ENCODE measurements around the gene WDR77. TPM values are rescaled to one million over a fixed set of nuclear protein-coding genes. Genes with fewer than 3 reads are reported as not detected.
A peak's percentile ranks its signal among the peaks of the same experiment; 100 is the strongest.

Gene WDR77
- total RNA-seq, 2 experiments from 2014 or later: 77.4 to 79.7 TPM

DNA sequence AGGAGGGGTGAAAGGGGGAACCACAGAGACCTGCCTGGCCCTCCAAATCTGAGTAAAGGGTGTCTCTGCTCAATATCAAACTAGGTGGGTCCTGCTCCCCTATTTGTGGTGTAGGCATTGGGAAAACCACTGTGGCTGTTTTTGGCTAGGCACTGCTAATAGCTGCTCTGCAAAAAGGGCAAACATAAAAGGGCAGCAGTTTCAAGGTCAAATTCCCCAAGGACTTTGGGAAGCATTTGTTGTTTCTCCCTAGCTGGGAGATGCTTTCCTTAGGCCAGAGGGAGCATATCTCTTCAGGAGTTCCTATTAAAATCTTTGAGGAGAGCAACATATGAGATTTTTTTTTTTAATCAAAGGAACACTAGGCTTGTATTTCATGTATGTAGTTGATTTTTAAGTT lies 27.2 kb upstream of the WDR77 start:
- Mint-ChIP-seq H3K9me3 (no peaks in the 10 kb centered on the region), H3K36me3 (peaks cover 32% of the 10 kb centered on the region), H3K4me1 (peaks cover 53% of the 10 kb centered on the region), H3K4me3 (peak overlapping the region; percentile 72), H3K27me3 (no peaks in the 10 kb centered on the region), H3K27ac (peak overlapping the region; percentile 80)
- DNase-seq: no peak

DNA sequence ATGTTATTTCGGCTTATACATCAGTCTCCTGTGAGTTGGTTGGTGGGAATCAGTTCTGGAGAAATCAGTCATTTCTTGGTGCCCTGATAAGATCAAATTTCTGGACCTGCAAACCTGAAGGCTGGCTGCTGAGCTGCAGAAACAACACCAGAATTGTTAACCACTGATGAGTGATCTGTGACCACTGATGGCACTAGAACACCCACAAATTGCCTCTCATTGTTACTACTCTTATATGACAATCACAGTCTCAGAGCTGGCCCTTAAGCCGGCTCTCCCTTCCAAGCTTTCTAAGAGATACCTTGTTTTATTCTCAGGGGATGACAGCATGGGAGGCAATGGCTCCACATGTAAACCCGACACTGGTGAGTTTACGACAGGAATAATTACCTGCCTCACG lies 26.6 kb upstream of the WDR77 start:
- peak overlapping the region; percentile 80 for H3K27ac Mint-ChIP-seq

DNA sequence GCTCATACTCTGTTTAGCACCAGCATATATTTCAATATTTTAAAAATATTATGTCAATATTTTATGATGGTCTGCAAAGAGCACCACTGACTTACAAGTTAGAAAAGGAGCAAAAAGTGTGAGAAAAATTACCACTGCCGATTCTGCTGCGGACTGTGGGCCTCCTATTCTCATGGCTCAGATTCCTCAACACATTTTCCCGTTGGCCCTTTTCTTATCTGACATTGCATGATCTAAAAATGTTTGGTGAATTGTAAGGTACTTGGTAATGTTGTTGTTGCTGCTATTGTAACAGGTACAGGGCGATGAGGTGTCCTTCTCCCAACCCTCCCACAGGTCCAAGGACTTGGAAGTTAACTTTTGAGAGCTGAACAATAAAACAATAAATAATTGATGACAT lies 25.5 kb upstream of the WDR77 start:
- H3K27me3 Mint-ChIP-seq: no peaks in the 10 kb centered on the region
- no peaks in the 10 kb centered on the region for H3K9me3 Mint-ChIP-seq
- peaks cover 32% of the 10 kb centered on the region for H3K36me3 Mint-ChIP-seq
- peak overlapping the region; percentile 89 for H3K27ac Mint-ChIP-seq
- peak overlapping the region; percentile 80 for H3K4me3 Mint-ChIP-seq
- DNase-seq: no peak
- H3K4me1 Mint-ChIP-seq: peaks cover 53% of the 10 kb centered on the region

More for the DNA sequence above, 26.6 kb upstream of the WDR77 start:
- Mint-ChIP-seq H3K27me3 (no peaks in the 10 kb centered on the region), H3K36me3 (peaks cover 32% of the 10 kb centered on the region), H3K4me3 (peak overlapping the region; percentile 32), H3K9me3 (no peaks in the 10 kb centered on the region), H3K4me1 (peaks cover 53% of the 10 kb centered on the region)
- DNase-seq: peak; percentile 35

DNA sequence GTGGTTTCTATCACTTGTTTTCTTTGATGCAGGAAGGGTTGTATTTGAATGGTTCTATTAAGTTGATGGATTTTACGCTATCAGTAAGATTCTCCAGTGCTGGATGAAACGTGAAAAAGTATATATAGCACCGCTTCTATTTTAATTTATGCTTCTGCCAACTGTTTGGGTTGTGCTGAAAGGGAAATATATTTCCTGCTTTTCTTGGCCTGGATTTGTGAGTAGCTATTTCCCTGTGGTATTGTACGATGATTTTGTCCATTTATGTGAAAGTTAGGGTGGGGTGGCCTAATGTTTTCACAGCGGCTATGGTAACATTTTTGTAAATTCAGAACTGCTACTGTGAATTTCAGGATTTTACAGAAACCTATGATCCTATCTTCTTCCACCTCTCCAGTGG lies 25.1 kb upstream of the WDR77 start:
- Mint-ChIP-seq H3K4me3 (peak overlapping the region; percentile 80), H3K9me3 (no peaks in the 10 kb centered on the region)

GRCh38 chr1:111471538-111471937 lies 22.5 kb upstream of the WDR77 start:
- peaks cover 38% of the 10 kb centered on the region for H3K4me1 Mint-ChIP-seq

More for the DNA sequence above, 25.1 kb upstream of the WDR77 start:
- Mint-ChIP-seq H3K27me3 (no peaks in the 10 kb centered on the region), H3K4me1 (peaks cover 53% of the 10 kb centered on the region), H3K36me3 (peaks cover 32% of the 10 kb centered on the region), H3K27ac (peak overlapping the region; percentile 89)
- no peak for DNase-seq

GRCh38 chr1:111471012-111471411 lies 22.0 kb upstream of the WDR77 start:
- Mint-ChIP-seq H3K27me3 (no peaks in the 10 kb centered on the region), H3K4me1 (peaks cover 33% of the 10 kb centered on the region), H3K9me3 (no peaks in the 10 kb centered on the region), H3K27ac (no peak overlapping the region), H3K4me3 (no peak overlapping the region), H3K36me3 (peaks cover 17% of the 10 kb centered on the region)
- DNase-seq: peak; percentile 53

More at GRCh38 chr1:111471538-111471937, 22.5 kb upstream of the WDR77 start:
- DNase-seq: no peak
- no peaks in the 10 kb centered on the region for H3K9me3 Mint-ChIP-seq
- no peaks in the 10 kb centered on the region for H3K27me3 Mint-ChIP-seq
- no peak overlapping the region for H3K27ac Mint-ChIP-seq
- H3K4me3 Mint-ChIP-seq: no peak overlapping the region
- H3K36me3 Mint-ChIP-seq: peaks cover 18% of the 10 kb centered on the region

DNA sequence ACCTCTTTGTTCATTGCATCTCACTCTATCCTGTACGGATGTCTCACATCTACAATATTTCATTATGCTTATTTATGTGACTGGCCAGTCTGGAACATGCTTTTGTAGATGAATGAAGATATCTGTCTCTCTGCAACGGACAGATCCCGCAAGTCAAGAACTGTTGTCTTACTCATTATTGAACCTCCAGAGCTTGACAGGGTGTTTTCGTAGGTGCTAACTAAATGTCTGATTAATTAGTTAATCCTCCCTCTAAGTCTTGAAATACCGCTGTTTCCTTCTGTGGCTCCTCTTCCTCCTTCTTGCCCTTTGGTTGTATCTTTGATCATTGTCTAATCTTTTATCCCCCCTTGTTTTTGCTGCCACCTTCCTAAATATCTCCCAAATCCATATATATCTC lies 21.5 kb upstream of the WDR77 start:
- H3K4me1 Mint-ChIP-seq: peaks cover 29% of the 10 kb centered on the region
- DNase-seq: no peak
- H3K27me3 Mint-ChIP-seq: no peaks in the 10 kb centered on the region
- peaks cover 17% of the 10 kb centered on the region for H3K36me3 Mint-ChIP-seq
- H3K4me3 Mint-ChIP-seq: no peak overlapping the region
- H3K9me3 Mint-ChIP-seq: no peaks in the 10 kb centered on the region
- no peak overlapping the region for H3K27ac Mint-ChIP-seq

- no peak overlapping the region for H3K4me3 Mint-ChIP-seq
- H3K4me1 Mint-ChIP-seq: peaks cover 22% of the 10 kb centered on the region
- H3K36me3 Mint-ChIP-seq: peaks cover 22% of the 10 kb centered on the region
- no peak for DNase-seq
- H3K9me3 Mint-ChIP-seq: no peaks in the 10 kb centered on the region
- no peaks in the 10 kb centered on the region for H3K27me3 Mint-ChIP-seq
- no peak overlapping the region for H3K27ac Mint-ChIP-seq
These were observed 20.5 kb upstream of the WDR77 start for GRCh38 chr1:111469539-111469938.

GRCh38 chr1:111468717-111469100 lies 19.7 kb upstream of the WDR77 start:
- Mint-ChIP-seq H3K9me3 (no peaks in the 10 kb centered on the region), H3K36me3 (peaks cover 21% of the 10 kb centered on the region), H3K4me3 (no peak overlapping the region), H3K4me1 (peaks cover 19% of the 10 kb centered on the region), H3K27ac (no peak overlapping the region), H3K27me3 (no peaks in the 10 kb centered on the region)
- no peak for DNase-seq

GRCh38 chr1:111467865-111468716 lies 19.0 kb upstream of the WDR77 start:
- Mint-ChIP-seq H3K27me3 (no peaks in the 10 kb centered on the region), H3K4me3 (no peak overlapping the region), H3K27ac (no peak overlapping the region), H3K4me1 (peaks cover 20% of the 10 kb centered on the region), H3K36me3 (peaks cover 23% of the 10 kb centered on the region), H3K9me3 (no peaks in the 10 kb centered on the region)
- DNase-seq: no peak

- peaks cover 28% of the 10 kb centered on the region for H3K36me3 Mint-ChIP-seq
- no peak overlapping the region for H3K4me3 Mint-ChIP-seq
- no peaks in the 10 kb centered on the region for H3K9me3 Mint-ChIP-seq
- no peak for DNase-seq
- no peaks in the 10 kb centered on the region for H3K27me3 Mint-ChIP-seq
- H3K27ac Mint-ChIP-seq: no peak overlapping the region
- H3K4me1 Mint-ChIP-seq: peaks cover 15% of the 10 kb centered on the region
These were observed 17.4 kb upstream of the WDR77 start for GRCh38 chr1:111466480-111466879.

DNA sequence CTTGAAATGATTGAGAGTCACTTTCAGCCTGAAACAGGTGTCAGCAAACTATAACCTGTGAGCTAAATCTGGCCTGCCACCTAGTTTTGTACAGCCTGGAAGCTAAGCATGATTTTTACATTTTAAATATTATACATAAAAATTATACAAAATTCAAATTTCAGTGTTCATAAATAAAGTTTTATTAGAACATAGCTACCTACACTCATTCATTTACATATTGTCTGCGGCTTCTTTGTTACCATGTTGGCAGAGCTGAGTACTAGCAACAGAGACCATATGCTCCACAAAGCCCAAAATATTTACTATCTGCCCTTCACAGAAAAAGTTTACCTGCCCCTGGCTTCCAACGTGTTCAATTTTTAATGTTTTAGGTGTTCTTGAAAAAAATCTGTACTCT lies 16.7 kb upstream of the WDR77 start:
- Mint-ChIP-seq H3K27me3 (no peaks in the 10 kb centered on the region), H3K36me3 (peaks cover 30% of the 10 kb centered on the region), H3K4me1 (peaks cover 15% of the 10 kb centered on the region)

DNA sequence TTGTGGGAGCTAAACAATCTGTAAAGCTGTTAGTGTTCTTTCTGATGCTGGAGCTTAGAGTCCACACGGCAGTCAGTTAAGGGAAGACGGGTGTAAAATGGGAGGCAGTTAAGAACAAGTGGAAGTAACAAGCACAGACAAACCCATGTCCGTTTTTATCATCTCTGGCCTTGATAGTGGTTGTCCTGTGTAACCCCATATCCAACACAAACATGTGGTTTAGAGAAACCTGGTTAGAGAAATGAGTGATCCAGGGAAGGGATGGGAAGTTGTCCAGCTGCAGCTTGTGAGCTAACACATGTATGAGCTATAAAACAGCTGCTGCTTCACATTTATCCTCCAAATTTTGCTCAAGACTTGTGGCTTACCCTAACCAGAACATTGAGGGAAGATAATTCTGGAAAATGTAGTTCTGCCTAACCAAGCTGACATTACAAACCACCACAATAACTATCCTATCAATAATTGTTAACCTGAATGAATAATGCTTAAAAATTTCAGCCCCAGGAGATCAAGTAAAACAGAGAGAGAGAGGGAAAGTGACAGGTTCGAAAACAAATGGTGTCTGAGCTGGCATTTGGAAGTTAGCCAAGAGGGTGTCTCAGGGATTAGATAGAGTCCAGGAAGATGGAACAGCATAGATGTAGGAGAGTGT lies 14.1 kb upstream of the WDR77 start:
- Mint-ChIP-seq H3K4me3 (no peak overlapping the region), H3K4me1 (peaks cover 20% of the 10 kb centered on the region), H3K36me3 (peaks cover 41% of the 10 kb centered on the region), H3K27me3 (no peaks in the 10 kb centered on the region), H3K27ac (no peak overlapping the region), H3K9me3 (no peaks in the 10 kb centered on the region)
- no peak for DNase-seq

More for the DNA sequence above, 16.7 kb upstream of the WDR77 start:
- Mint-ChIP-seq H3K4me3 (no peak overlapping the region), H3K9me3 (no peaks in the 10 kb centered on the region), H3K27ac (no peak overlapping the region)
- no peak for DNase-seq

DNA sequence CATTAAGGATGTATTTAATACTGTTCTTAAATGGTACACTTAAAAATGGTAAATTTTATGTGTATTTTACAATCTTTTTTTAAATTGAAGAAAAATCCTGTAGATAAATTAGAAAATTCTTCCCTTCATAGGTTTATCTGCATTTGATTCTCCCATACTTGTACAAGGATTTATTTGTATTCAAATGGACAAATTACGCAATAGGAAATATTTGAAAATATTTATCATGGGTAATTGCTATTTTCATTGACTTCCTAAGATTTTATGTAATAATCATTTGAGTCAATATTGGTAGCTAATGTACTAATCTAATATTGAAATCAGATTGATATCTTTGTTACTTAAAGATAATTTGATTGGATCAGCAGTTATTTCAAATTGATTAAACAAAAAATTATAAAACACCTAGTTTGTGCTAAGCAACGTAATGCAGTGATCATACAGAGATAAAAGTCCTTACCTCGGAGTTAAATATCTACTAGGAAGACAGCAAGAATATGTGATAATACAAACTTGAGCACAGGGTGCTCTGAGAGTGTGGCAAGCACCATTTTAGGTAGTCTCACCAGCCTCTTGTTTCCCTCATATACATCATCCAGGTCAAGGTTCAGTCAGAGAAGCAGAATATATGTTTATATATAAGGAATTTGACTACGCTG lies 13.4 kb upstream of the WDR77 start:
- Mint-ChIP-seq H3K27me3 (no peaks in the 10 kb centered on the region), H3K27ac (no peak overlapping the region), H3K9me3 (no peaks in the 10 kb centered on the region), H3K36me3 (peaks cover 42% of the 10 kb centered on the region), H3K4me3 (no peak overlapping the region), H3K4me1 (peaks cover 18% of the 10 kb centered on the region)
- DNase-seq: no peak

DNA sequence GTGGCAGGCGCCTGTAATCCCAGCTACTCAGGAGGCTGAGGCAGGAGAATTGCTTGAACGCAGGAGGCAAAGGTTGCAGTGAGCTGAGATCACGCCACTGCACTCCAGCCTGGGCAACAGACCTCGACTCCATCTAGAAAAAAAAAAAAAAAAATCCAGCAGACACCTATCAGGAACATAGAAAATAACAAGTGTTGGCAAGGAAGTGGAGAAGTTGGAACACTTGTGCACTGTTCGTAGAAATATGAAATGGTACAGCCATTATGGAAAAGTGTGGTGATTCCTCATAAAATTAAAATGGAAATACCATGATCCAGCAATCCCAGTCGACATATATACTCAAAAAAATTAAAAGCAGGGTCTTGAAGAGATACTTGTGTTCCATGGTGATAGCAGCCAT lies 12.7 kb upstream of the WDR77 start:
- Mint-ChIP-seq H3K36me3 (peaks cover 43% of the 10 kb centered on the region), H3K4me3 (no peak overlapping the region)

More for the DNA sequence above, 12.7 kb upstream of the WDR77 start:
- no peak for DNase-seq
- no peaks in the 10 kb centered on the region for H3K9me3 Mint-ChIP-seq
- H3K27me3 Mint-ChIP-seq: no peaks in the 10 kb centered on the region
- peaks cover 18% of the 10 kb centered on the region for H3K4me1 Mint-ChIP-seq
- no peak overlapping the region for H3K27ac Mint-ChIP-seq

Measured in activated naive CD8-positive, alpha-beta T cell treated with anti-CD3 and anti-CD28 coated beads for 36 hours (primary cell).